SK-N-DZ (cell line): Measurements from ENCODE around the gene MCM8.
"Not testable (repeated sequence)": the region's sequence is repeated elsewhere in the genome, so short reads cannot be mapped to it uniquely, and the experiment has no call there.

Experiments used
- DNase-seq: peaks from one replicate; pipeline ENCODE4 v3.0.0-alpha.2; 2015; ENCODE audit warnings: low spot score

MCM8 gene

GRCh38 chr20:6000871-6001270 is 50.4 kb downstream of the MCM8 start:
- no peak for DNase-seq

GRCh38 chr20:6006603-6006949 is 56.1 kb downstream of the MCM8 start:
- DNase-seq: no peak

GRCh38 chr20:6007094-6007528 is 56.7 kb downstream of the MCM8 start:
- DNase-seq: no peak

- DNase-seq: no peak
Measured at GRCh38 chr20:6007529-6008103, 57.2 kb downstream of the MCM8 start.

DNA sequence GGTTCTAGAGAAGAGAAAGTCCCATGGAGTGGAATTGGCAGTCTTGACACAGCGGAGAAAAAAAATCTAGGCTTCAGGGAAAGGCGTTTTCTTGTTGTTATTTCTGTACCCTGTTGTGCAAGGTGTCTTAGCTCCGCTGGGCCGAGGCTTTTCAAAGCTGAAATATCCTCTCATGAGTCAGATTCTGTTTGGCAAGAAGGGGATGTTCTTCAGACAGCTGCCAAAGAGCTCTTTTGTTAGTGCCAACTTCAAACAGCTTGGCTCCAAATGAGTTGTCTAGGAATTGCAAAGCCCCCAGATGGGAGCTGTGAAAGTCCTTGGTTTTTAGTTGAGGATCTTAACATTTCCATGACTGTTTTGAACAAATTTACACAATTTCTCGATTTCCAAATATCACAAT is 57.8 kb downstream of the MCM8 start:
- no peak for DNase-seq

DNA sequence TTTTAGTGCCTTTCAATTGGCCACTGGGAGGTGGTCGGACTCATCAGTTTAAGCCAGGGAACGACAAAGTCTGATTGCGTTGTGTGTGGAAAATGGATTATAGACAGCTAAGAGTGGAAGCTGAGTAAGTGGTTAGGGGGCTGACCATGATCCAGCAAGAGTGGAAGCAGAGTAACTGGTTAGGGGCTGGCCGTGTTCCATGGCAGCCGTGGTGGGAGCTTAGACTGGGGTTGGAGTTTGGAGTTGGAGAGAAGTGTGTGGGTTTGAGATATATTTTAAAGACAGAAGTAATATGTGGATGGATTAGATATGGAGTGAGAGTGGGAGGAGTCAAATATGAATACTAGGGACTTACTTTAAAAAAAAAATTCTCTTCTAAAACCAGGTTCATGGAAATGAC is 61.7 kb downstream of the MCM8 start:
- DNase-seq: no peak

- no peak for DNase-seq
Measured at GRCh38 chr20:6014017-6014416, 63.6 kb downstream of the MCM8 start.

GRCh38 chr20:6014957-6015356 is 64.5 kb downstream of the MCM8 start:
- DNase-seq: no peak

- no peak for DNase-seq
Measured at GRCh38 chr20:6017467-6017866, 67.0 kb downstream of the MCM8 start.

- no peak for DNase-seq
Measured at GRCh38 chr20:6017880-6018279, 67.4 kb downstream of the MCM8 start.

- no peak for DNase-seq
Measured at GRCh38 chr20:6024768-6025167, 74.3 kb downstream of the MCM8 start.

DNA sequence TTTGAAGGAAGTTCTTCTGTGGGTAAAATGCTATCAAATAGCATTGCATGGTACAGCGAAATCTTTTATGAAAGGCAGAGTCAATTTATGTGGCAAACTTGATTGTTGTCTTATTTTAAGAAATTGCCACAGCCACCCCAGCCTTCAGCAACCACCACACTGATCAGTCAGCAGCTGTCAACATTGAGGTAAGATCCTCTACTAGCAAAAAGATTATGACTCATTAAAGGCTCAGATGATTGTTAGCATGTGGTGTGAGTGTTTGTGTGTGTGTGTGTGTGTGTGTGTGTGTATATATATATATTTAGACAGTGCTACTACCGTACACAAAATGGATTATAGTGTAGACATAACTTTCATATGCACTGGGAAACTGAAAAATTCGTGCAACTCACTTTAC is 75.6 kb downstream of the MCM8 start:
- DNase-seq: no peak

DNA sequence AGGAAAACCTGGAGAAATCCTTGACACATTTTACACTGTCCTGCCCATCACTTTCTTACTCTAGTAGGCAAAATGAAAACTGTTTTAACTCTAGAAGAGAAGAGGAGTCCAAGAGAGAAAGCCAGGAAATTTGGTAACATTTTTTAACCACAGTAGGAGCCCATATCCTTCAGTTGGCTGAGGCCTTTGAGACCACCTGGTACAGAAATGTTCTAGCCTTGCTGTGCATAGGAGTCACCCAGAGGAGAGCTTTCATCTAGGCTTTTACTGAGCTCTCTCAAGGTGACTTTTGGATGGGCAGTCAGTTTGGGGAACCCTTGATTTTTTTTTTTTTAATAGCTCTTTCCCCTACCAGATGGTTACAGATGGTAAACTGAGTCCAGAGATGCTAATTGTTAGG is 78.4 kb downstream of the MCM8 start:
- DNase-seq: no peak

- no peak for DNase-seq
Measured at GRCh38 chr20:6029538-6029937, 79.1 kb downstream of the MCM8 start.

- DNase-seq: no peak
Measured at GRCh38 chr20:6030453-6031080, 80.1 kb downstream of the MCM8 start.

DNA sequence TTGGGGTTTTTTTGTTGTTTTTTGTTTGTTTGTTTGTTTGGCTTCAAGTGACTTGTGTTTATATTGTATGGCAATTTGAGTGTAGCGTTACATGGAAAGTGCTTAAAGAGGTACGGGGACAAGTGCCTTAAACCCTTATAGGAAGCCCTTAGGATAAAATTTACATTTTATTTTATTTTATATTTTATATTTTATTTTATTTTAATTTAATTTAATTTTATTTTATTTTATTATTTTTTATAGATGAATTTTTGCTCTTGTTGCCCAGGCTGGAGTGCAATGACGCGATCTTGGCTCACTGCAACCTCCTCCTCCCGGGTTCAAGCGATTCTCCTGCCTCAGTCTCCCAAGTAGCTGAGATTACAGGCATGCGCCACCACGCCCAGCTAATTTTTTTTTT is 82.5 kb downstream of the MCM8 start:
- DNase-seq: not testable (repeated sequence)

DNA sequence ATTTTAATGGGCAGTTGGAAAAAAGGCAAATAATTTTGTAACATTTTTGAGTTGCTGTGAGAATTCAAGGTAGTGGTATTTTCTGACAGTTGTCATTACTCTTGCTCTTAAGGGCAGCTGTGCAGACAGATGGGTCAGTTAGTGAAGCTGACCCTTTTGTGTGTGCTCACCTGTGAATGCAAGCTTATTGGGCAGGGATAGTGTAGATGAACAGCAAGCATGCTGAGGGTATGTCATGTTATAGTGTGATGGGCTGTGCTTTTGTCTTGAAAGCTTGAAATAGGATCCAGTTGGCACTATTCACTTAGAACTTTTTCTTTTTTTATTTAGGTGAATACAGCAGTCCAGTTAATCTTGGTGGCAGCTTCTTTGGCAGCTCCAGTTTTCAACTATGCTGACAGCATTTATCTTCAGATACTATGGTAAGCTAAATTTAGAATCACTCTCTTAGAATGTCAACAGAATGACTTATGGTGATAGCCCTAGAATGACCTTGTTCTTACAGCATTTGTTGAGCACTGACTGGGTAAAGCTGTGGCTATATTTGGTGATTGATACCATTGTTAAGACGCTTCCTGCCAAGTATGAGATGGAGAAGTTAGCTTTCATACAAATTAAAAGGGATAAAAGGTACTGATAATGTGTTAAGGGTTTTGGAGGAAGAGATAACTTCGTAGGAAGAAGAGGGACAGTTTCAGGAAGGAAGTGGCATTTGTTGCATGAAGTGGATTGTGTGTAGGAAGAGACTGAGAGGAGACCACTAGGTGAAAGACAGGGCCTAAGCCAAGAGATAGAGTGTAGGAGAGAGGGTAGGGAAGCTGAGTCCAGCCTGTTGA is 83.9 kb downstream of the MCM8 start:
- no peak for DNase-seq

- no peak for DNase-seq
Measured at GRCh38 chr20:6036213-6036612, 85.8 kb downstream of the MCM8 start.

DNA sequence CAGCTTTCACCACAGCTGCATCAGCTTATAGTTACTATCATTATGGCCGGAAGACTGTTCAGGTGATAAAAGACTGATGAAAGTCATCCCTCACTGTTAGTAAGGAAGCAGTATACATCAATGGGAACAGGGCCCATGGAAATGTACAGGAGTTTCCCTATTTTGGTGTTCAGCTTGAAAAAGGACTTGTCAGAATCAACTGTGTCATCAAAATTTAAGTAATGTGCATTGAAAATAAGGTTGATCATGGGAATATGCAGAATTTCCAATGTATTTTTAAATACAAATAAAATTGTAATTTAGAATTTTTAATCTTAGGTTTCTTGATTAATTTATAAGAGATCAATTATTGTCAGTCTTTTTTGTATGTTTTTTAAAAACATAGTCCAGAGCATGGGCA is 86.6 kb downstream of the MCM8 start:
- DNase-seq: no peak

GRCh38 chr20:6038256-6038655 is 87.8 kb downstream of the MCM8 start:
- peak; percentile 17 for DNase-seq

DNA sequence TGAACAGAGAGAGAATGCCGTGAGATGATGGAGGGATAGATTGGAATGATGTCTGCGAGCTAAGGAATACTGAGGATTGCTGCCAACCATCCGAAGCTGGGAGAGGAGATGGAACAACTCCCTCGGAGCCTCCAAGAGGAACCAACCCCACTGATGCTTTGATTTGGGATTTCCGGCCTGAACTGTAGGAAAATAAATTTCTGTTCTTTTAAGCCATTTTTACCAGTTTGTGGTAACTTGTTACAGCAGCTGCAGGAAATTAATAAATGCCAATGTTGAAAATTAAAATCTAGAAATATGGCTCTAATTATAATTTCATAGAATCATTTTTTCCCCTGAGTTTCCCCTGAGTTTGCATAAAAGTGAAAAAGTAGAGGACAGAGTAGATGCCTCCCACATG is 89.3 kb downstream of the MCM8 start:
- DNase-seq: no peak

DNA sequence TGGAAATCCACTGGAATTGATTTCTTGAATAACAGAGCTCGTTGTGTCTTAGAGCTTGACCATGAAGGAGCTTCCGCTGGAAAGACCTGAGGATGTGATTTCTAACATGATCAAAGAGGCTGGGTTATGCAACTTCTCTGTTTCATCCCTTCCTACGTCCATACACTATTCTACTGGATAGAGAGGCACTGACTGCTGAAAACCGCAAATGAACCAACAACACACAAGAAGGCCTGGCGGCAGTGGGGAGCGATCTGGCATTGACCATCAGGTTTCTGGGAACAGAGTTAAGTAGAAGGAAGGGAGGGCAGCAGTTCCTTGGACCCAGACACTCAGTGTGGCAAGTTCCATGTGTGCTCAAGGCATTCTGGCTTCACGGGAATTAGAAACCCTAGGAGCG is 90.1 kb downstream of the MCM8 start:
- DNase-seq: no peak
